HG03354 (cell line): Measurements from ENCODE around the gene CWC27.
"Not testable (repeated sequence)": the region's sequence is repeated elsewhere in the genome, so short reads cannot be mapped to it uniquely, and the experiment has no call there.

ENCODE experiments used
- ATAC-seq: cut with Tn5 transposase; IDR thresholded peaks from one replicate; pipeline ENCODE4 v1.9.1; 2021; ENCODE audit warnings: mild to moderate bottlenecking; ENCODE audit not compliant: unreplicated experiment, poor library complexity, severe bottlenecking

CWC27 gene

GRCh38 chr5:64895748-64896147, 127.0 kb downstream of the CWC27 start:
- no peak for ATAC-seq

DNA sequence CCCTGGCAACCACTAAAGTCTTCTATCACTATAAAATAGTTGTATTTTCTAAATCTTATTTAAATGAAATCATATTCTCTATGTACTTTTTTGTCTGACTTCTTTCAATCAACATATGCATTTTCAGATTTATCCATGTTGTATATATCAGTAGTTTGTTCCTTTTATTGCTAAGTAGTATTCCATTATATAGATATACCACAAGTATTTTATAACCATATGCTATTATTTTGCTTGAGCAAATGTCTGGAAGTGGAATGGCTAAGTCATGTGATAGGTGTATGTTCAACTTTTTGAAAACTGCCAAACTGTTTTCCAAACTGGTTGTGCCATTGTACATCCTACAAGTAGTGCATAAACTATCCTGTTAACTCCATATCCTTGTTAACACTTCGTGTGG, 131.1 kb downstream of the CWC27 start:
- no peak for ATAC-seq

DNA sequence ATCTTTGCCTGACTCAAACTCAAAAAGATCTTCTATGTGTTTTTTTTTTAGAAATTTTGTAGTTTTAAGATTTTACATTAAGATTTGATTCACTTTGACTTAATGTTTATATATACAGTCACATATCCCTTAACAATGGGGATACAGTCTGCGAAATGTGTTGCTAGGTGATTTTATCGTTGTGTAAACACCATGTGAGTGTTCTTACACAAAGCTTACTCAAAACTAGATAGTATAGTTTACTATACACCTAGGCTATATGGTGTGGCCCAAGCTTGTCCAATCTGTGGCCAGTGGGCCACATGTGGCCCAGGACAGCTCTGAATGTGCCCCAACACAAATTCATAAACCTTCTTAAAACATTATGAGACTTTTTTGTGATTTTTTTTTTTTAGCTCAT, 131.9 kb downstream of the CWC27 start:
- no peak for ATAC-seq

DNA sequence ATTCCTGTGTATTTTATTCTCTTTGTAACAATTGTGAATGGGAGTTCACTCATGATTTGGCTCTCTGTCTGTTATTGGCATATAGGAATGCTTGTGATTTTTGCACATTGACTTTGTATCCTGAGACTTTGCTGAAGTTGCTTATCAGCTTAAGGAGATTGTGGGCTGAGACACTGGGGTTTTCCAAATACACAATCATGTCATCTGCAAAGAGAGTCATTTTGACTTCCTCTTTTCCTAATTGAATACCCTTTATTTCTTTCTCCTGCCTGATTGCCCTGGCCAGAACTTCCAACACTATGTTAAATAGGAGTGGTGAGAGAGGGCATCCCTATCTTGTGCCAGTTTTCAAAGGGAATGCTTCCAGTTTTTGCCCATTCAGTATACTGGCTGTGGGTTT, 138.7 kb downstream of the CWC27 start:
- ATAC-seq: not testable (repeated sequence)

DNA sequence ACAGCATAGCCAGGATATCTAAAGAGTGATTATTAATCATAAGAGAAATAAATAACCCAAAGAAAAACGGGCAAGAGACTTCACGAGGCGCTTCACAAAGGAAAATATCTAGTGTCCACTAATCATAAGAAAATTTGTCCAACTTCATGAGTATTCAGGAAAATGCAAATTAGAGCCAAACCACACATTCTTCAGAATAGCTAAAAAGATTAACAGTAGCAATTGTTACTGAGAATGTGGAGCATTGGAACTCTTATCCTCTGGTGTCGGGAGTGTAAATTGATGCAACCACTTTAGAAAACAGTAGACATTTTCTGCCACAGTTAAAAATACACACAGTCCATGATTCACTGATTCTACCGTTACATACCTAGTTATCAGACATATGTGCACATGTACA, 145.7 kb downstream of the CWC27 start:
- no peak for ATAC-seq

GRCh38 chr5:64918083-64918482, 149.4 kb downstream of the CWC27 start:
- no peak for ATAC-seq

DNA sequence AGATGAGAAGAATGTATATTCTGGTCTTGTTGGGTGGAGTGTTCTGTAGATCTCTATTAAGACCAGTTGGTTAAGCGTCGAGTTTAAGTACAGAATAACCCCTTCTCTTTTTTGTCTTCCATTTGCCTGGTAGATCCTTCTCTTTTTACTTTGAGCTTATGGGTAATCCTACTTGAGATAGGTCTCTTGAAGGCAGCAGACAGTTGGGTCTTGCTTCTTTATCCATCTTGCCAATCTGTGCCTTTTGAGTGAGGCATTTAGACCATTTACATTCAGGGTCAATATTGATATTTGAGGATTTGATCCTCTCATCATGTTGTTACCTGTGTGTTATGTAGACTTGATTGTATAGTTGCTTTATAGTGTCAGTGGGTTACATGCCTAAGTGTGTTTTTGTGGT, 152.7 kb downstream of the CWC27 start:
- no peak for ATAC-seq

DNA sequence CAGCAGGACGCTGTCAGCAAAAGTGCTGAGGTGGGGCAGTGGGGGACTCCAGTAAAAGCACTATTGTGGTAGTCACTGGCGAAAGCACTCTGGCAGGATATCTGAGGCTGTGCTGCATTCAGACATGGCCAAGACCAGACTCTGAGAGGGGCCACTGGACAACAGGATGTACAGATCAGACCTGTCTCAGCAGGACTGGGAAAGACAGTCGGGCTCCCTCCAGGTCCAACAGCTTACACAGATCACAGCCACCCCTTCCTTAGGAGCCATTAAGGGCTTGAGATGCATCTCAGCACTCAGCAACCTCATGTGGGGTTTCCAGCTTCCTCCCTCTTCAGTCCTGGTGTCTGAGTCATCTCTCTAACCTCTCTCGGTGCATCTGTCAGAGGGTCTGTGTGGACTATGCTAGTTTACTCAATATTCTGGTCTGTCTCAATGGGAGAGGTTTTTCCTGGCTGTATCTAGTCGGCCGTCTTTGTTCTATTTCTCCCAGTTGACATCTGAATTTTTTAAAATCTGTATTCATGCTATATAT, 154.5 kb downstream of the CWC27 start:
- ATAC-seq: no peak

GRCh38 chr5:64925123-64925522, 156.4 kb downstream of the CWC27 start:
- no peak for ATAC-seq

- ATAC-seq: no peak
These were observed 161.1 kb downstream of the CWC27 start for GRCh38 chr5:64929833-64930232.

DNA sequence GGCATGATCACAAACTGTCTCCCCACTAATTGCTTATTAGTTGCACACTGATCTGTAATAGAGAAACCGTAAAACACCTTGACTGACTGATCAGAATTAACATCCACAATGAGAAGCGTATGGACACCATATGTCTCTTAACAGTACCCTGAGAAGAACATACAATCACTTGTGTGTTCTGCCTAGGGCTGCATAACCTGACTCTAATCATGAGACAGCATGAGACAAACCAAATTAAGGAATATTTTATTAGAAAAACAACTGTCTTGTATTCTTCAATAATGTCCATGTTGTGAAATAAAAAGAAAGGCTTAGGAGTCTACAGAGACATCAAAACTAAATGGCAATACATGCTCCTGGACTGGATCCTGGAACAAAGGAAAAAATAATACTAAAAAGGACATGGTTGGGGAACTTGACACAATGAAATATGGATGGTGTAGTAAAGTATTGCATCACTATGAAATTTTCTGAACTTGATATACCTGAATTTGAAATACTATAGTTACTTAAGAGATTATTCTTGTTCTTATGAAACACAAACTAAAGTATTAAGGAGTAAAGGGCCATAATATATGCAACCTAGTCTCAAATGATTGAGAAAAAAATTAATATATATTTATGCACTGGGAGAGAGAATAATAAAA, 162.1 kb downstream of the CWC27 start:
- no peak for ATAC-seq

- ATAC-seq: not testable (repeated sequence)
These were observed 170.7 kb downstream of the CWC27 start for GRCh38 chr5:64939422-64939771.

- ATAC-seq: no peak
These were observed 171.2 kb downstream of the CWC27 start for GRCh38 chr5:64939772-64940510.

DNA sequence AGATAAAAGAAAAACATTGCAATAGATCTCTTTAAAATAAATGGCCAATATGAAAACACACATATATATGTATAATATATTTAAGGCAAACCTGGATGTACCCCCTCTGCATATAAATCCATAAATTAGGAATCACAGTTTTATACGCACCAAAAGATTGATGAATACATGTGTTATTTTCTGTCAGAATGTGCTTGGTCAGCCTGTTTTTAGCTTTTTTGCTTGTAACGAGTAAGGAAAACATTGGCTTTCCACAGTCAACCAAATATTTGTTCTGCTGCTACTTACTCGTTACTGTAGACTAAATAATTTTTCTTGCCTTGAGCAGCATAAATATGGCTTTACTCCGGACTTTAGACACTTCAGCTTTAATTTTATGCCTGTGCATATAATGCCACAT, 173.7 kb downstream of the CWC27 start:
- no peak for ATAC-seq

DNA sequence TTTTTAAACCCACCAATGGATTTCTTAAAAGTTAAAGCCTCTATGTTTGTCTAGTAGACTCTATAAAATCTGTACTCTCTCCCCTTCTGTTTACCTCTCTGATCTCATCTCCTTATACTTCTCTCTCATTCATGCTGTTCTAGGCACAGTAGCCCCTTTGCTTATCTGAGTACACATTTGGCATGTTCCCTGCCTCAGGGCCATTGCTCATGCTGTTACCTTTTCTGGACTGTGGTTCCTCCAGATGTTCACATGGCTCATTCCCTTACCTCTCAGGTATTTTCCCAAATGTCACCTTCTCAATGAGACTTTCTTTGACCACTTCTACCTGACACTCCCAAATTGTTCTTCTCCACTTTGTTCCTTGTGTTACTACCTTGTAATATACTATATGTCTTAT, 176.1 kb downstream of the CWC27 start:
- ATAC-seq: no peak

- no peak for ATAC-seq
These were observed 178.3 kb downstream of the CWC27 start for GRCh38 chr5:64947031-64947430.

- ATAC-seq: no peak
These were observed 179.1 kb downstream of the CWC27 start for GRCh38 chr5:64947801-64948200.

DNA sequence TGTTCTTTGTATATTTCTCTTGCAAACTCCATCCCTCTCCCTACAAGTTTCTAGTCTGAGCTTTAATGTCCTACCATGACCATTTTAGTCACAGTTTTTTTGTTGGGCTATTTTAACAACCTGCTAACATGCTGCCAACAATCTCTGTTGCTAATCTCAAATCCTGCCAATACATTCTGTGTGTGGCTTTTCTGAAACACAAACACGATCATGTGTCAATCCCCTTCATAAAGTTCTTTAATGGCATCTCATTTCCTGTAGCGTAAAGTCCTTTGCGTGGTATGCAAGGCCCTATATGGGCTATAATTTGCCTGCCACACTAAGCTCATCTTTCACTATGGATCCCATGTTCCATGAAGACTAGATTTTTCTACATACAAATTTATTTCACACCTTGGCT, 180.6 kb downstream of the CWC27 start:
- ATAC-seq: no peak

- no peak for ATAC-seq
These were observed 184.4 kb downstream of the CWC27 start for GRCh38 chr5:64952951-64953673.

- ATAC-seq: no peak
These were observed 185.8 kb downstream of the CWC27 start for GRCh38 chr5:64954518-64954917.
